GM19468 (cell line): ENCODE results near the gene NLRC5.

Experiments
- ATAC-seq: cut with Tn5 transposase; IDR thresholded peaks from one replicate; pipeline ENCODE4 v1.9.1; 2021; ENCODE audit warnings: mild to moderate bottlenecking, moderate library complexity, moderate number of reproducible peaks; ENCODE audit not compliant: unreplicated experiment; ENCODE audit errors: extremely low read depth

NLRC5 gene

GRCh38 chr16:57019746-57020145 lies 30.4 kb downstream of the NLRC5 start:
- no peak for ATAC-seq

- no peak for ATAC-seq
These were observed 31.3 kb downstream of the NLRC5 start for GRCh38 chr16:57020651-57021050.

GRCh38 chr16:57021757-57022156 lies 32.4 kb downstream of the NLRC5 start:
- no peak for ATAC-seq

- no peak for ATAC-seq
These were observed 33.1 kb downstream of the NLRC5 start for GRCh38 chr16:57022445-57022844.

- ATAC-seq: no peak
These were observed 34.3 kb downstream of the NLRC5 start for GRCh38 chr16:57023541-57024249.

GRCh38 chr16:57024894-57025680 lies 35.7 kb downstream of the NLRC5 start:
- no peak for ATAC-seq

GRCh38 chr16:57025941-57026777 lies 36.8 kb downstream of the NLRC5 start:
- no peak for ATAC-seq

GRCh38 chr16:57026778-57027062 lies 37.4 kb downstream of the NLRC5 start:
- ATAC-seq: no peak

- no peak for ATAC-seq
These were observed 37.7 kb downstream of the NLRC5 start for GRCh38 chr16:57027067-57027466.

GRCh38 chr16:57028086-57028485 lies 38.7 kb downstream of the NLRC5 start:
- ATAC-seq: no peak

GRCh38 chr16:57029161-57030160 lies 40.1 kb downstream of the NLRC5 start:
- no peak for ATAC-seq

- no peak for ATAC-seq
These were observed 41.1 kb downstream of the NLRC5 start for GRCh38 chr16:57030346-57030902.

- no peak for ATAC-seq
These were observed 41.8 kb downstream of the NLRC5 start for GRCh38 chr16:57031156-57031555.

- no peak for ATAC-seq
These were observed 43.0 kb downstream of the NLRC5 start for GRCh38 chr16:57032346-57032745.

- no peak for ATAC-seq
These were observed 43.6 kb downstream of the NLRC5 start for GRCh38 chr16:57032931-57033330.

- ATAC-seq: no peak
These were observed 47.0 kb downstream of the NLRC5 start for GRCh38 chr16:57036315-57036714.

GRCh38 chr16:57036945-57037344 lies 47.6 kb downstream of the NLRC5 start:
- ATAC-seq: no peak

- no peak for ATAC-seq
These were observed 48.8 kb downstream of the NLRC5 start for GRCh38 chr16:57038166-57038565.

GRCh38 chr16:57039148-57039812 lies 49.9 kb downstream of the NLRC5 start:
- no peak for ATAC-seq
